GM12878 (cell line): ENCODE data around the gene ICAM4.

Source experiments
- CTCF ChIP-seq, 3 experiments: IDR thresholded peaks in 2 of 3; conservative IDR thresholded peaks in 1 of 3; 2 replicates each; pipeline ENCODE4 v1.5.1; 2011; ENCODE audit warnings: low read depth in 3 of 3, low read length in 3 of 3, mild to moderate bottlenecking in 3 of 3, control low read depth in 2 of 3, moderate library complexity in 2 of 3, inconsistent platforms in 1 of 3, mixed read lengths in 1 of 3; ENCODE audit not compliant: control insufficient read depth in 2 of 3, insufficient read depth in 1 of 3; ENCODE audit errors: extremely low read depth in 1 of 3
- IKZF2 ChIP-seq, 2 experiments: fragments of 450-650 bp; IDR thresholded peaks; 2 replicates each; pipeline ENCODE4 v1.6.1; 2017; ENCODE audit warnings: mild to moderate bottlenecking in 2 of 2, moderate library complexity in 2 of 2
- KDM1A ChIP-seq: fragments of 200-600 bp; sonication (generic); IDR thresholded peaks from 2 replicates; pipeline ENCODE4 v1.6.1; 2016; ENCODE audit warnings: borderline replicate concordance
- NR2C2 ChIP-seq: IDR thresholded peaks from 2 replicates; pipeline ENCODE4 v1.6.1; 2011; ENCODE audit warnings: borderline replicate concordance, low read depth; ENCODE audit not compliant: control insufficient read depth, insufficient read length
- RB1 ChIP-seq: fragments of 450-650 bp; formaldehyde crosslinking; IDR thresholded peaks from 2 replicates; pipeline ENCODE4 v1.6.1; 2017; ENCODE audit warnings: mild to moderate bottlenecking, borderline replicate concordance
- ZNF384 ChIP-seq: IDR thresholded peaks from 2 replicates; pipeline ENCODE4 v1.6.1; 2012; ENCODE audit warnings: low read depth, mild to moderate bottlenecking, low read length, improper control_type of control experiment, borderline replicate concordance

DNA sequence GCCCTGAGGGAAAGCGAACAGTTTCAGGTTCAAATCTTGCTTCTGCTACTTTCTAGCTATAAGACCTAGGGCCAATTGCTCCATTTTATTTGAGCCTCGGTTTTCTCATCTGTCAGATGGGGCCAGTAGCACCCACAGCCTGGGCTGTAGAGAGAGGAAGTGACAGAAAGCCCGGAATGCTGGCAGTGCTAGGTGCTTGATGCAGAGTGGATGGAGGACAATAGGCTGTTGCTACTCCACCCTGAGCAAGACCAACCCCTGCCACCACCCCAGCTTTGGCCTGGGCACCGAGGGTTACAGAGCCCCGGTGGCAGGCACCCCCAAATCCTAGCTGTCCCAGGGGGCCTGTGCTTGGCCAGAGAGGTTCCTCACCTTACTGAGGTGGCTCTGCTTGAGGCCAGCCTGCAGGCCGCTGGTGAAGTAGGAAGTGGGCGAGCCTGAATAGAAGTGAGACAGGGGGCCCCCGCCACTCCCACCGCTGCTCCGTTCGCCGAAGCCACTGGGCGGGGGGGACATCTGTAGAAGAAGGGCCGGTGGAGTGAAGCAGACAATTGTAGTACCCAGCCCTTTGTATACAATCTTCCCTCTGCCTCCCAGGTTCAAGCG is 31.2 kb downstream of the ICAM4 start:
- TF ChIP-seq IKZF2 (IDR thresholded peaks at IDR 0.05) (no peak), CTCF (IDR thresholded peaks at IDR 0.05 in 2 of 3, conservative IDR thresholded peaks at IDR 0.05 in 1 of 3; ENCODE audit: control insufficient read depth in 2 of 3, extremely low read depth in 1 of 3, insufficient read depth in 1 of 3, low read depth in 3 of 3, low read length in 3 of 3) (no peak), RB1 (no peak), NR2C2 (no peak), ZNF384 (no peak), KDM1A (no peak)
